Neural cell (in vitro differentiated cells): ENCODE results near the gene CHMP4B.

Experiments
- EP300 ChIP-seq: fragments of 450-650 bp; conservative IDR thresholded peaks from 2 replicates; pipeline ENCODE4 v1.6.1; 2014; ENCODE audit warnings: antibody characterized with exemption, mild to moderate bottlenecking, moderate library complexity; ENCODE audit not compliant: poor library complexity, severe bottlenecking
- EZH2 ChIP-seq: fragments of 200-600, 300-800 bp; shearing (Covaris generic), sonication (generic); IDR thresholded peaks from 2 replicates; pipeline ENCODE4 v1.6.1; 2014; ENCODE audit warnings: antibody characterized with exemption, low read length, borderline replicate concordance, mild to moderate bottlenecking; ENCODE audit not compliant: insufficient read depth, poor library complexity, severe bottlenecking
- POLR2AphosphoS5 ChIP-seq: IDR thresholded peaks from 2 replicates; pipeline ENCODE4 v1.6.1; 2012
- RAD21 ChIP-seq: fragments of 450-650 bp; conservative IDR thresholded peaks from 2 replicates; pipeline ENCODE4 v1.6.1; 2014; ENCODE audit warnings: antibody characterized with exemption, mild to moderate bottlenecking, moderate library complexity
- TF ChIP-seq, protein P1 (sequence below): fragments of 450-650 bp; IDR thresholded peaks from 2 replicates; pipeline ENCODE4 v1.5.1; 2014; ENCODE audit warnings: antibody characterized with exemption, mild to moderate bottlenecking, moderate library complexity; ENCODE audit not compliant: poor library complexity, severe bottlenecking
- TF ChIP-seq, protein P2 (sequence below): IDR thresholded peaks from 2 replicates; pipeline ENCODE4 v1.6.1; 2012; ENCODE audit warnings: borderline replicate concordance

DNA sequence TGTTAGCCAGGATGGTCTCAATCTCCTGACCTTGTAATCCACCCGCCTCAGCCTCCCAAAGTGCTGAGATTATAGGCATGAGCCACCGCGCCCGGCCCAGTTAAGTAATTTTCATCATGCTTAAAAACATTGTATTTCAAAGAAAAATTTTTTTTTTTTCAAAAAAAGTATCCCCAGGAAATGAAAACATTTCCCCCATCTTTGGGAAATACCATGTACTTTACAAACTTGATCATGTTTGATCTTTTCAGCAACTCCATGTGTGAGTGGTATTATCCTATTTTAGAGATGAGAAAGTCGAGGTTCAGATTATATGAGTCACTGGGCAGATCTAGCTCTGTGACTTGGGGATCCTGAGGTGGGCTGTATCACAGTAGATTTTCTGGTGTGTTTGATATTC, 11.8 kb downstream of the CHMP4B start:
- TF ChIP-seq EZH2 (no peak), RAD21 (no peak), POLR2AphosphoS5 (no peak), EP300 (no peak)
- TF ChIP-seq, protein P1, sequence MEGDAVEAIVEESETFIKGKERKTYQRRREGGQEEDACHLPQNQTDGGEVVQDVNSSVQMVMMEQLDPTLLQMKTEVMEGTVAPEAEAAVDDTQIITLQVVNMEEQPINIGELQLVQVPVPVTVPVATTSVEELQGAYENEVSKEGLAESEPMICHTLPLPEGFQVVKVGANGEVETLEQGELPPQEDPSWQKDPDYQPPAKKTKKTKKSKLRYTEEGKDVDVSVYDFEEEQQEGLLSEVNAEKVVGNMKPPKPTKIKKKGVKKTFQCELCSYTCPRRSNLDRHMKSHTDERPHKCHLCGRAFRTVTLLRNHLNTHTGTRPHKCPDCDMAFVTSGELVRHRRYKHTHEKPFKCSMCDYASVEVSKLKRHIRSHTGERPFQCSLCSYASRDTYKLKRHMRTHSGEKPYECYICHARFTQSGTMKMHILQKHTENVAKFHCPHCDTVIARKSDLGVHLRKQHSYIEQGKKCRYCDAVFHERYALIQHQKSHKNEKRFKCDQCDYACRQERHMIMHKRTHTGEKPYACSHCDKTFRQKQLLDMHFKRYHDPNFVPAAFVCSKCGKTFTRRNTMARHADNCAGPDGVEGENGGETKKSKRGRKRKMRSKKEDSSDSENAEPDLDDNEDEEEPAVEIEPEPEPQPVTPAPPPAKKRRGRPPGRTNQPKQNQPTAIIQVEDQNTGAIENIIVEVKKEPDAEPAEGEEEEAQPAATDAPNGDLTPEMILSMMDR, result no peak
- TF ChIP-seq, protein P2, sequence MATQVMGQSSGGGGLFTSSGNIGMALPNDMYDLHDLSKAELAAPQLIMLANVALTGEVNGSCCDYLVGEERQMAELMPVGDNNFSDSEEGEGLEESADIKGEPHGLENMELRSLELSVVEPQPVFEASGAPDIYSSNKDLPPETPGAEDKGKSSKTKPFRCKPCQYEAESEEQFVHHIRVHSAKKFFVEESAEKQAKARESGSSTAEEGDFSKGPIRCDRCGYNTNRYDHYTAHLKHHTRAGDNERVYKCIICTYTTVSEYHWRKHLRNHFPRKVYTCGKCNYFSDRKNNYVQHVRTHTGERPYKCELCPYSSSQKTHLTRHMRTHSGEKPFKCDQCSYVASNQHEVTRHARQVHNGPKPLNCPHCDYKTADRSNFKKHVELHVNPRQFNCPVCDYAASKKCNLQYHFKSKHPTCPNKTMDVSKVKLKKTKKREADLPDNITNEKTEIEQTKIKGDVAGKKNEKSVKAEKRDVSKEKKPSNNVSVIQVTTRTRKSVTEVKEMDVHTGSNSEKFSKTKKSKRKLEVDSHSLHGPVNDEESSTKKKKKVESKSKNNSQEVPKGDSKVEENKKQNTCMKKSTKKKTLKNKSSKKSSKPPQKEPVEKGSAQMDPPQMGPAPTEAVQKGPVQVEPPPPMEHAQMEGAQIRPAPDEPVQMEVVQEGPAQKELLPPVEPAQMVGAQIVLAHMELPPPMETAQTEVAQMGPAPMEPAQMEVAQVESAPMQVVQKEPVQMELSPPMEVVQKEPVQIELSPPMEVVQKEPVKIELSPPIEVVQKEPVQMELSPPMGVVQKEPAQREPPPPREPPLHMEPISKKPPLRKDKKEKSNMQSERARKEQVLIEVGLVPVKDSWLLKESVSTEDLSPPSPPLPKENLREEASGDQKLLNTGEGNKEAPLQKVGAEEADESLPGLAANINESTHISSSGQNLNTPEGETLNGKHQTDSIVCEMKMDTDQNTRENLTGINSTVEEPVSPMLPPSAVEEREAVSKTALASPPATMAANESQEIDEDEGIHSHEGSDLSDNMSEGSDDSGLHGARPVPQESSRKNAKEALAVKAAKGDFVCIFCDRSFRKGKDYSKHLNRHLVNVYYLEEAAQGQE, result no peak
